IPS-18a (cell line): ENCODE results near the gene BBX.

Source experiments
- H3K27ac ChIP-seq: one replicate; pipeline ENCODE4 v1.5.1; 2013; ENCODE audit warnings: low read length
- H3K27me3 ChIP-seq: one replicate; pipeline ENCODE4 v1.6.1; 2013; ENCODE audit warnings: mild to moderate bottlenecking, low read length; ENCODE audit not compliant: control insufficient read depth, insufficient read depth
- H3K36me3 ChIP-seq: one replicate; pipeline ENCODE4 v1.6.1; 2013; ENCODE audit warnings: low read depth, low read length; ENCODE audit not compliant: control insufficient read depth
- H3K4me1 ChIP-seq: one replicate; pipeline ENCODE4 v1.6.1; 2013; ENCODE audit warnings: low read depth, low read length; ENCODE audit not compliant: control insufficient read depth
- H3K4me3 ChIP-seq: one replicate; pipeline ENCODE4 v1.5.1; 2013; ENCODE audit warnings: low read length
- H3K9ac ChIP-seq: one replicate; pipeline ENCODE4 v1.6.1; 2013; ENCODE audit warnings: mild to moderate bottlenecking, low read length, moderate library complexity
- H3K9me3 ChIP-seq: one replicate; pipeline ENCODE4 v1.6.1; 2013; ENCODE audit warnings: low read depth, low read length; ENCODE audit not compliant: control insufficient read depth

Gene BBX

DNA sequence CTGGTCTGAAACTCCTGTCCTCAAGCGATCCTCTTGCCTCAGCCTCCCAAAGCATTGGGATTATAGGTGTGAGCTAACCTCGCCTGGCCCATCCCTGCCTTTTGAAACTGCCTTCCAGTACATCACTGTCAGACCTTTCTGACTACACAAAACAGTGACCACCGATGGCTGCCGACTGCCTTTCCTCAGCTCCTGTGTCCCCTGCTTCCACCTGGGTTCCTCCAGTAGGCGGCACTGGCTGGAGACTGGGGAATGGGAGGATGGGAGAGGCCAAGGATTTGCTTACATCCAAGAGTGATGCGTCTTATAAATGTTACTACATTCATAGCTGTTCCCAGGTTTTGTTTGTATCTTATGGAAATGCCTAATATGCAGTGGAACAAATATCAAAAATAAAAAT, 242.8 kb downstream of the BBX start:
- Histone ChIP-seq H3K36me3 (no peaks in the 10 kb centered on the region), H3K27me3 (no peaks in the 10 kb centered on the region), H3K9me3 (no peaks in the 10 kb centered on the region)

DNA sequence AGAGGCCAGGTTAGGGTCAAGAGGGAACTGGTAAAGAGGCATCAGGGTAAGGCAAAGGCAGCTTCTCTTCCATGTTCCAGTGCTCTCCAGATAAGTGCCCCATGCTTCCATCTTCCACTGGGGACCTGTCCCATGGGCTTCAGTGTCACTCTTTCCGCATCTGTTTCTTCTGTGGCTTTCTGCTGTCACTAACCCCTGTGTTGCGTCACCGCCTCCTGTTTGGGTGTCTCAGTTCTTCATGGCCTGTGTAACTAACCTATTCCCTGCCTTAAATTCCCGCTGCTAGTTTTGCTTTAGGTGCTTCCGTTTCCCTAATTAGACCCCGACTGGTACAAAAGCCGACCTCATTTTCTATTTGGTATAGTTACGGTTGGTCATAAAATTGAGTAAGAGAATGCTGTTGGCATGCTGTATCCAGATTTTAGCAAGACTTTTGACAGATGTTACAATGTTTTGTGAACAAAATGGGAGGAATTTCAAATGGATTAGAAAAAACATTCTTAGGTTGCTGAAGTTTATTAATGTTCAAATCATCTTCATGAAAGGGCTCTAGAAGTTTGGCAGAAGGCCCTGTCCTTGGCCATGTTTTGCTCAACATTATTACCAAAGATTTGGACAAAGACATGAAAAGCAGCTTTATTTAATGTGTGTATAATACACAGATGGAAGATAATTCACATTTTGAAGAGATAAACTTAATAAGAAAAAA, 245.3 kb downstream of the BBX start:
- Histone ChIP-seq H3K27me3 (no peaks in the 10 kb centered on the region), H3K4me3 (no peak overlapping the region), H3K9ac (no peak overlapping the region), H3K9me3 (no peaks in the 10 kb centered on the region), H3K27ac (no peak overlapping the region), H3K4me1 (no peaks in the 10 kb centered on the region), H3K36me3 (no peaks in the 10 kb centered on the region)

More for the DNA sequence above, 242.8 kb downstream of the BBX start:
- H3K4me3 ChIP-seq, result no peak overlapping the region
- no peak overlapping the region for H3K27ac ChIP-seq
- no peaks in the 10 kb centered on the region for H3K4me1 ChIP-seq
- H3K9ac ChIP-seq, result no peak overlapping the region

DNA sequence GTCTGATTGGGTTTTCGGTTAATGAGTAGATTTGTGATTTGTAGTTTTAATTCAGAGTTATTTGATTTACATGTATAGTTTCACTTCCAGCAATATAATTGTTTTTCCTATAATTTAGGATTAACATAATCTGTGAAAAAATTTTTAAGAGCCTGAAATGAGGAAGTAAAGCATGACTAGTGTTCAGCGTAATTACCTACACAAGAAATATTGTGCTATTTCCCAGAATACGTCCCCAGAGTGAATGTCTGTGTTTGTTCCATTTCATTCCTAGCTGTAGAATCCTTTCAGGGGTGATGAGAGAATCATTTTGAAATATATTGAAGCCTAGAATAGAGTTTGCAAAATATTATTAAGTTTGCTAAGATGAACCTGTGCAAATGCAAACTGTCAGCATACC, 247.1 kb downstream of the BBX start:
- H3K9me3 ChIP-seq, result no peaks in the 10 kb centered on the region
- no peak overlapping the region for H3K9ac ChIP-seq
- peaks cover 5% of the 10 kb centered on the region for H3K36me3 ChIP-seq

DNA sequence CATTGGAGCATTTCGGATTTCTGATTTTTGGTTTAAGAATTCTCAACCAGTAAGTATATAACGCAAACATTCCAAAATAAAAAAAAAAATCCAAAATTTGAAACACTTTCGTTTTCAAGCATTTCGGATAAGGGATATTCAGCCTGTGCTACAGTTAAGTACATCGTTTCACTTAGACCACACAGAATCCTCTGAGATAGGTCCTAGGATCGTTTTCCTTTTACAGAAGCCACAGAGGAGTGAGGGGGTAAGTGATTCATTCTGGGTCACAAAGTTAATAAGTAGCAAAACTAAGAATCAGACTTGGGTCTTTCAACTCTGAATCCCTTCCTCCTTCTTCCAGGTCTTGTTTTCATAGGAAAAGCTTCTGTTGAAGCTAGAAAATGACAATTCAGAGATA, 249.3 kb downstream of the BBX start:
- H3K9ac ChIP-seq, result no peak overlapping the region
- H3K4me3 ChIP-seq, result no peak overlapping the region
- no peaks in the 10 kb centered on the region for H3K4me1 ChIP-seq
- H3K27ac ChIP-seq, result no peak overlapping the region
- no peaks in the 10 kb centered on the region for H3K27me3 ChIP-seq
- H3K36me3 ChIP-seq, result peaks cover 5% of the 10 kb centered on the region
- no peaks in the 10 kb centered on the region for H3K9me3 ChIP-seq

More for the DNA sequence above, 247.1 kb downstream of the BBX start:
- Histone ChIP-seq H3K27me3 (no peaks in the 10 kb centered on the region), H3K4me1 (no peaks in the 10 kb centered on the region), H3K27ac (no peak overlapping the region), H3K4me3 (no peak overlapping the region)

DNA sequence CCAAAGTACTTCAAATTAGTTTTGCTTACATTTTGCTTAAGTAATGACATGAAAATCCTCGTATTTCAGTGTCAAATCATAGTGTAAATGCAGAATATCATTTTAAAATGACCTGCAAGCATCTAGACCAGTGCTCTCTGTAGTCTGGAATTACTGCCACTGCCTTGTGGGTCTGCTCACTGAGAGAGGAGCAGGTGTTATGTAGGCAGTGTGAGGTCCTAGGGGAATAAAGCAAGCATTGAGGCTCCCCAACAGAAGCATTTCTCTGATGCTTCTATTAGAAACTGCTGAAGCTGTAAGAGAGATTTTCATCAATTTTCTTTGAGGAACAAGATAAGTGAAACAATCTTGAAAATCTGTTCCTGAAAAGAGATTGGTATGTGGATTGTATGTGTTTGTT, 253.2 kb downstream of the BBX start:
- Histone ChIP-seq H3K36me3 (peaks cover 7% of the 10 kb centered on the region), H3K27ac (no peak overlapping the region), H3K9me3 (no peaks in the 10 kb centered on the region), H3K4me3 (no peak overlapping the region), H3K4me1 (no peaks in the 10 kb centered on the region), H3K9ac (no peak overlapping the region), H3K27me3 (no peaks in the 10 kb centered on the region)

DNA sequence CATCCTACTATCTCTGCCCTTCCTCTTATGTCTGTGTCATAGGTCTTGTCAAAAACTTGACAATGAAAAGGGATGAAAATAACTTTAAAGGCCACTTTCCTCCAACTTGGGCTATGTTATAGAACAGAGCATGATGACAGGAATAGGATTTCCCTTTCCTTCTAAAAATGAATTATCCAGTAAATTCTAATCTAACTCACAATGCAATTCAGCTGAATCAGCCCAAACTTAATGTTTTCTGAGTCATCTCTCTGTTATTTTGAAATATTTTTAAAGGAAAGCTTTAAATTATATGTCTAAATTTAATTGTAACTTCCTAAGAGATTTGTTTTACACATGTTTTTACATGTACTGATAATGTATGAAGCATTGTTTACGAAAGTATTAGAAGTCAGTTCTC, 258.5 kb downstream of the BBX start:
- no peaks in the 10 kb centered on the region for H3K9me3 ChIP-seq
- no peak overlapping the region for H3K9ac ChIP-seq
- H3K36me3 ChIP-seq, result peaks cover 9% of the 10 kb centered on the region
- no peaks in the 10 kb centered on the region for H3K27me3 ChIP-seq
- no peak overlapping the region for H3K27ac ChIP-seq
- no peaks in the 10 kb centered on the region for H3K4me1 ChIP-seq
- H3K4me3 ChIP-seq, result no peak overlapping the region

DNA sequence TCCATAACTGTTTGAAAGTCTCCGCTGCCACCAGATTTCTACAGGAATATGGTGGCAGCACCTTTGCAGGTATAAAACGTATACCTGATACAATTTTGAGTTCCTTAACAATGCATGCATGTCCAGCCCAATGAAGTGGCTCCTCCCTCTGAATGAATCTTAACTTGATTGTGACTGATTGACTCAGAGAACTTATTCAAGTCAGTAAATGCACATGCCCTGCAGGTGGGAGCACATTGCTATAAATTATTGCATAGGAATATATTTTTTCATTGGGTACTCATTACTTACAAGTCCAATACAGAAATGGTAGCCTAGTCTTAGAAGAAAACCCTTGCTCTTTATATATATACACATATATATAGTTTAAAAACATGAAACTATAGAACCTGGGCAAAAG, 259.3 kb downstream of the BBX start:
- no peak overlapping the region for H3K9ac ChIP-seq
- peaks cover 9% of the 10 kb centered on the region for H3K36me3 ChIP-seq
- H3K27ac ChIP-seq, result no peak overlapping the region
- no peaks in the 10 kb centered on the region for H3K4me1 ChIP-seq
- H3K4me3 ChIP-seq, result no peak overlapping the region
- H3K9me3 ChIP-seq, result no peaks in the 10 kb centered on the region
- H3K27me3 ChIP-seq, result no peaks in the 10 kb centered on the region

DNA sequence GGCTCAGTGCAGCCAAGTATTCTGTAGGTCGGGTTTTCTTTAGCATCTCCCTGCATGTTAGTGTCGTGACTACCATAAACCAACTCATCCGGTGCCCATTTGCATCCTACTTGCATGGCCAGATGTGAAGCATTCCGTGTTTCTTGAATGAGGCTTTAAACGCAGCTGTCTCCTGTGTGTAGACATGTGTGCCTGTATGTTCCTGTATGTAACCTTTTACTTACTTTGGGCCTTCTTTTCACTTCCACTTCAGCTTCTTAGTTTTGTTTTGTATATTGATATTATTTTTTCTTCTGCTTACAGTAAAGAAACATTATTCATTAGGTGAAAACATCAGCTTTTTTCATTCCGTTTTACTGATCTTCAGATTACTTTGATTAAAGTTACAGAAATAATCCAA, 267.9 kb downstream of the BBX start:
- Histone ChIP-seq H3K27me3 (no peaks in the 10 kb centered on the region), H3K9me3 (no peaks in the 10 kb centered on the region)

DNA sequence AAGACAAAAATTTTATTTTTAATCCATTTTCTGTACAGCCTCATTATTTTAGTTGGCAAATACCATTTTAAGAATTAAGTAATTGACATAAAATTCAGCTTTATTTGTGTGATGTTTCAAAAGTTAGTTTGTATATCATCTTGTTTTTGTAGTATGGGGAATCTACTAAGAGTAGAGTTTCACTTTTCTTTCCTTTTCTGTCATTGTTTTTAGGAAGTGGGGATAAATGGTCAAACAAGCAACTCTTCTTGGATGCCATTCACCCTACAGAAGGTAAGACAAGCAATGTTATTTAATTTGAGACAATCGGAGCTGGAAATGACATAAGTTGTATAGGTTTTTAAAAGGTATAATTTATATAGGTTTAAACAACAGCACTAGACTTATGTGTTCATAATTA, 268.3 kb downstream of the BBX start:
- Histone ChIP-seq H3K9me3 (no peaks in the 10 kb centered on the region), H3K9ac (no peak overlapping the region), H3K27ac (no peak overlapping the region), H3K36me3 (peaks cover 12% of the 10 kb centered on the region), H3K4me3 (no peak overlapping the region), H3K27me3 (no peaks in the 10 kb centered on the region), H3K4me1 (no peaks in the 10 kb centered on the region)

More for the DNA sequence above, 267.9 kb downstream of the BBX start:
- no peak overlapping the region for H3K27ac ChIP-seq
- H3K36me3 ChIP-seq, result peaks cover 12% of the 10 kb centered on the region
- H3K4me1 ChIP-seq, result no peaks in the 10 kb centered on the region
- H3K4me3 ChIP-seq, result no peak overlapping the region
- no peak overlapping the region for H3K9ac ChIP-seq

DNA sequence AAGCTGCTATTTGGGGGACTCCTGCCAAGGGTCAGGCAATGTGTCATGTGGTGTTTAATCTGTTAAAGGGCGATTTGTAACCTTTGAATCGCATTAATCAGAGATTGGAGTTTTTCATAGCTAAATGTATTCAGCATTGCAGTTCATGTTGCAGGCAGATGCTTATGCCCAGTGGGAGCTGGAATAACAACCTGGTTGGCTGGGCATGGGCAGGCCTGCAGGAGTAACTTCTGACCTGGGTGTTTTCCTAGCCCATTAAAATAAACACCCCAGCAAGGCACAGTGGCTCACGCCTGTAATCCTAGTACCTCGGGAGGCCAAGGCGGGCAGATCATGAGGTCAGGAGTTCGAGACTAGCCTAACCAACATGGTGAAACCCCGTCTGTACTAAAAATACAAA, 268.7 kb downstream of the BBX start:
- Histone ChIP-seq H3K27ac (no peak overlapping the region), H3K9ac (no peak overlapping the region), H3K27me3 (no peaks in the 10 kb centered on the region), H3K36me3 (peaks cover 12% of the 10 kb centered on the region), H3K4me3 (no peak overlapping the region), H3K4me1 (no peaks in the 10 kb centered on the region), H3K9me3 (no peaks in the 10 kb centered on the region)

DNA sequence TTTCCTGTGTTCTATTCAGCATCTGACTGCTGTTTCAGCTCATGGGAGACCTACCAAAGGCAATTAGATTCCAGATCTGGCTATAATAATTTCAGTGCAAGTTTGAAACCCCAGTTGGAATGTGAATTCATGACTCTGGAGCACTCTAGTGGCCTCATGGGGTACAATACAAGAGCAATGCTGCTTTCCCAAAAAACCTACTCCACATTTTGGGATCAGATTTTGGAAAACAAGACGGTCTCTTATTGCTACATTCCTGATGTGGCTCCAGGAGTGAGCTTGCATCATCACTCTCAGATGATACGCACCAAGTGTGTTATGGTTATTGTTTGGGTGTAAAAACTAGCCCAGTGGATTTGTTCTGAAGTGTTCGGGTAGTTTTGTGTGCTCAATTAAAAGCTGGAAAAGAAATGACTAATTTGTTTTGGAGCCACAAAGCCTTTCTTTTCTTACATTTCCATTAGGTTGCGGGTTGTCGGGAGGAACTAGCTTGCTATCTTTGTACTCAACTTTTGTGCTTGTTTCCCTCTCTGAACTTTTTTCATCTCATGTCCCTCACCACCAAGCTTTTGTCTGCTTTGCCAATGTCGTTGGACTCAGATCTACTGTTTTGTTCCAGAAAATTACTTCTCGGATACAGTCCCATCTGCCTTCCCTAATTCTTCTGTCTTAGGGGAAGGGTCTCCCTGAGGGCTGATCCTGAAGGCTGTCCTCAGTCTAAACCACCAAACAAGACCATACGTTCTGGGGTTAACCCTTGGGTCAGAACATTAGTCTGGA, 272.1 kb downstream of the BBX start:
- H3K36me3 ChIP-seq, result peaks cover 17% of the 10 kb centered on the region

More for the DNA sequence above, 272.1 kb downstream of the BBX start:
- H3K4me1 ChIP-seq, result no peaks in the 10 kb centered on the region
- H3K27ac ChIP-seq, result no peak overlapping the region
- no peak overlapping the region for H3K9ac ChIP-seq
- H3K9me3 ChIP-seq, result no peaks in the 10 kb centered on the region
- no peaks in the 10 kb centered on the region for H3K27me3 ChIP-seq
- no peak overlapping the region for H3K4me3 ChIP-seq
